NCI-H128 (cell line): ENCODE results near the gene ABHD5.

Source experiments
- DNase-seq: peaks from one replicate; lab custom pipeline; 2025; ENCODE audit not compliant: unreplicated experiment; lab: John Stamatoyannopoulos, UW

ABHD5 gene

GRCh38 chr3:43753741-43754715 is 63.3 kb downstream of the ABHD5 start:
- DNase-seq = no peak

DNA sequence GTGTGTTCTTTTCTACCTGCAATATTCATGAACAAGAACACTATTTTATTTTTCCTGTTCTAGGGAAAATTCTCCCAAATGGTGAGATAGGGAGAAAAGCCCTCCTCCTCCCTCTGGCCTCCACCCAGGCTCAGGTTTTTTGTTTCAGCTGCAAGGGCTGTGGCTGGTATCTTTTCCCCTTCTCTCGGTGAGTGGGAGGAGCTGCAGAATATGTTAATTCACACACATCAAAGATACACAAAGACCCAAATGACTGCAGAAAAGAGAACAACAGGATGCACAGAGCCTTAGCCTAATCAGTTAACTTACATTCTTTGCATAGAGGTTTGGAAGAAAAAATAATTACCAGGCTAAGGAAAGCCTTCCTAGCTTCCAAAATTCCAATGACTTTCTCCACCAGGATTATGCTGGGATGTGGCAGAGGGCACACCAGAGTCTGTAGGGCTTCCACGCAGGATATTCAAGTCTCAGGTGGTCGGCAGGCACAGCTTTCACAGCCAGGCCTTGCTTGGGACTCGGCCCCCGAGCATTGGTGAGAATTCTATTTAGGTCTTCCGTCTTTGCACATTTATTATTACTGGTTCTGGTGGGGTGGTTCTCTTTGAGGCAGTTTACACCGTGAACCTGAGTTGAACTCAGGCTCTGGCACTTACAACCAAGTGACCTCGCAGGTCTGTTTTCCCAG is 64.9 kb downstream of the ABHD5 start:
- DNase-seq = no peak

- no peak for DNase-seq
Measured at GRCh38 chr3:43757666-43758321, 67.1 kb downstream of the ABHD5 start.

- DNase-seq = no peak
Measured at GRCh38 chr3:43758592-43759225, 68.0 kb downstream of the ABHD5 start.

- no peak for DNase-seq
Measured at GRCh38 chr3:43759297-43759782, 68.6 kb downstream of the ABHD5 start.

- no peak for DNase-seq
Measured at GRCh38 chr3:43759938-43760337, 69.2 kb downstream of the ABHD5 start.

DNA sequence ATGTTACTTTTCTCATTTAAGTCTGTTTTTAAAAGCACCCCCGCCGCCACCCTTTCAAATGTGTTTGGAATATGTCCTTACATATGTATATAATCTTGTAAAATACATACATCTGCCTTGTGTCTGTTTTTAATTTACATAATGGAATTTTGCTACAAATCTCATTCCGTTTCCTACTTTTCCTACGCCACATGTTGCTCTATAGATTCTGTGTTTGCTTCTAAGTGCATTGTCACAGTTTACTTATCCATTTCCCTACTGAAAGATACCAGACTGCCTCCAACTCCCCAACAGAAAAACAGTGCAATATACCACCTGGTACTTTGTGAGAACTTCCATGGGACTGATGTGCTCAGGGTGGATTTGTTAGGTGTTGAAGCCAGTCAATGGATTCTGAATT is 70.2 kb downstream of the ABHD5 start:
- DNase-seq = no peak

- DNase-seq = no peak
Measured at GRCh38 chr3:43762451-43762850, 71.7 kb downstream of the ABHD5 start.

DNA sequence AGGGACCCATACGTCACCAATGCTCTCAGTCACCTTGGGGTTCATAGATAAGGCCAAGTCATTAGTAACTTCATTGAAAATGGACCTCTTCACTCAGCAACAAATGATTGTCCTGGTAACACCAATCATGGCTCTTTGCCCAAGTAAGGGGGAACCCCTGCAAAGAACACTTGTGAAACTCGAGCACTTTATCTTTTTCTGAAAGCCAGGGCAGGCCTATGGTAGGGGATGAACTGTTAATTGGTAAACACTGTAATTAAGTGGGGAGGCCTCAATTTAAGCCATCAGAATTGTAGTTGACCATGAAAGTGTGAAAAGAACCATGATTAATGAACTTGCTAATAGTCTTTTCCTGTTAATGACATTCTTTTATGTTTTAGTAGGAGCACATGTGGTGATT is 73.3 kb downstream of the ABHD5 start:
- no peak for DNase-seq

DNA sequence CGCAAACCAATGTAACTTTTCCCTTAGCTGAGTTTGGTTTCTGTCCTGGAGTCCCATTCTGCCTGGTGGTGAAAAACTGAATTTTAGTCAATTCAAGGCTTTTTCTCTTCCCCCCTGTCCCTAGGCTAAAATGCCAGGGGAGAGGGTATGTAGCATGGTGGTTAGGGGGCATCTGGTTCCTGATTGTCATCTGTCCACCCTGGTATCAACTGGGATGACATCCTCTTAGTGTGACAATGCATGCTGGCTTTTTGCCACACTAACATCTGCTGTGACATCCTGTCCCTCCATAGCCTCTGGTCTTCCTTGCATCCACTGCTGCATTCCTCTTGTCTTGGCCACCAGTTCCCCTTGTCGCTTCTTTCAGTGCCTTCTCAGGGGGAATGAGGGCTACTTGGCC is 73.7 kb downstream of the ABHD5 start:
- no peak for DNase-seq

- DNase-seq = no peak
Measured at GRCh38 chr3:43765521-43765971, 74.8 kb downstream of the ABHD5 start.

- DNase-seq = no peak
Measured at GRCh38 chr3:43766672-43767465, 76.1 kb downstream of the ABHD5 start.

DNA sequence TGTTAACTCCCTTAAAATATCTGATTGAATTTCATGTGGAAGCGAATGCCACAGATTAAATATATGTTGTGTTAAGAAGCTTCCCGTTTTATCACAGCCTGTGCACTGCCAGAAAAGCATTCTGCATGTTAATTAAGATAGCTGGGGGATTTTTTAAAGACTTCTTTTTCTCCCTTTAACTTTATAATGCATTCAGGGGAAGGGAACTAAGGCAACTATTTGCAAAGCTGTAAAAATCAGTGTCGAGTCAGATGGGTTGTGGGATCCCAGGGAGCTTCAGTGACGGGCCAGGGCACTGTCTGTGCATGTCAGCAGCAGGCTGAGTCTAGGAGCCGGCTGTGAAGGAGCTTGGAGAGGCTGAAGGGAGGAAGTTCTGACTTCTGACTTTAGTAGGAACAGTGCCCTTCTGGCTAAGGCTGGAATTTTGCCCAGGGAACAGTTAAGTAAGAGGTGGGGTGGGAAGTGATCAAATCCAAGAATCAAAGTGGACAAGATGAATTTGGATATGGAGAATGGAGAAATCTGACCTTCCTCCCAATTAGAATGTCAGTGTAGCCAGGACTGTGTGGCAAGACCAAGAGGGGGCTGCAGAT is 77.7 kb downstream of the ABHD5 start:
- DNase-seq = no peak

- DNase-seq = peak; percentile 56
Measured at GRCh38 chr3:43769097-43769884, 78.6 kb downstream of the ABHD5 start.

DNA sequence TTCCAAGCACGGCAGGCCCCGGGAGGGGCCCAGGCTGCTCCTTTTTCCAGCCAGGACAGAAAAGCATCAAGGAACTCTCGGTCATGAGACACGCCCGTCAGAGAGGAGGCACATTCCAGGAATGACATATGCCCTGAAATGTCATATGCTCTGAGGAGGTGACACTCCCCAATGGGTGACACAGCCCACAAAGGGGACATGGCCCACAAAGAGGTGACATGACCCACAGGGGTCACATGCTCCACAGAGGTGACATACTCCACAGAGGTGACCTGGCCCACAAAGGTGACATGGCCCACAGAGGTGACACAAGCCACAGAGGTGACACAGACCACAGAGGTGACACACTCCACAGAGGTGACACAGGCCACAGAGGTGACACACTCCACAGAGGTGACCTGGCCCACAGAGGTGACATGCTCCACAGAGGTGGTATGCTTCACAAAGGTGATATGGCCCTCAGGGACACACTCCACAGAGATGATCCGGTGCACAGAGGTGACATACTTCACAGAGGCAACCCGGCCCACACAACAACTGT is 79.2 kb downstream of the ABHD5 start:
- no peak for DNase-seq

- no peak for DNase-seq
Measured at GRCh38 chr3:43770426-43771103, 79.8 kb downstream of the ABHD5 start.

DNA sequence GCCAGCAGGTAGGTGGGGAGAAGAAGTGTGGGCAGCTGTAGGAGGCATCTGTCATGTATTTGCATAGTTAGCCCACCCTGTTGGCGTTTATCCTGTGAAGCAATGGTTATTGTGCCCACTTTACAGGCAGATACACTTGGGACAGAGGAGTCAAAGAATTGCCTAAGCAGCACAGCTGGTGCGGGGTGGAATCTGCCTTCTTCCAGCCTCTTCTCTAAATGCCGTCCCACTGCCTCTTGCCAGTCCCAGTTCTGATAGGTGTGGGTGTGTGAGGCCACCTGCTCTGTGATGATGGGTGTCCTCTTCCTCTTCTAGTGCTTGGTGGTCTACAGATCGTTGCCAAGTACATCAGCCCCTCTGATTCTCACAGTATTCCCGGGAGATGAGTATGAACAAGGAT is 80.9 kb downstream of the ABHD5 start:
- DNase-seq = no peak
